Stimulated activated naive CD4-positive, alpha-beta T cell treated with Interleukin-2 at 50 U/mL for 16 hours (primary cell): Measurements from ENCODE around the gene RUNX1.
A peak's percentile ranks its signal among the peaks of the same experiment; 100 is the strongest.

Source experiments
- DNase-seq: peaks from one replicate; lab custom pipeline; 2025; lab: John Stamatoyannopoulos, UW

RUNX1 gene

GRCh38 chr21:34946385-34946840, 102.7 kb downstream of the RUNX1 start:
- no peak for DNase-seq

GRCh38 chr21:34945288-34945687, 103.8 kb downstream of the RUNX1 start:
- no peak for DNase-seq

- DNase-seq, result no peak
Observed at GRCh38 chr21:34944015-34944755, 104.9 kb downstream of the RUNX1 start.

GRCh38 chr21:34942911-34943310, 106.2 kb downstream of the RUNX1 start:
- DNase-seq, result no peak

GRCh38 chr21:34941162-34941561, 107.9 kb downstream of the RUNX1 start:
- no peak for DNase-seq

- DNase-seq, result no peak
Observed at GRCh38 chr21:34939673-34940331, 109.3 kb downstream of the RUNX1 start.

GRCh38 chr21:34938089-34938764, 110.9 kb downstream of the RUNX1 start:
- DNase-seq, result no peak

- no peak for DNase-seq
Observed at GRCh38 chr21:34936883-34937563, 112.1 kb downstream of the RUNX1 start.

GRCh38 chr21:34936371-34936789, 112.7 kb downstream of the RUNX1 start:
- no peak for DNase-seq

GRCh38 chr21:34935898-34936297, 113.2 kb downstream of the RUNX1 start:
- no peak for DNase-seq

GRCh38 chr21:34935452-34935851, 113.7 kb downstream of the RUNX1 start:
- DNase-seq, result no peak

- no peak for DNase-seq
Observed at GRCh38 chr21:34934350-34934749, 114.8 kb downstream of the RUNX1 start.

GRCh38 chr21:34933609-34934335, 115.3 kb downstream of the RUNX1 start:
- peak; percentile 16 for DNase-seq

GRCh38 chr21:34932233-34932632, 116.9 kb downstream of the RUNX1 start:
- no peak for DNase-seq

- DNase-seq, result no peak
Observed at GRCh38 chr21:34930971-34931370, 118.1 kb downstream of the RUNX1 start.

- DNase-seq, result no peak
Observed at GRCh38 chr21:34928637-34929036, 120.5 kb downstream of the RUNX1 start.

- DNase-seq, result no peak
Observed at GRCh38 chr21:34927992-34928391, 121.1 kb downstream of the RUNX1 start.

- no peak for DNase-seq
Observed at GRCh38 chr21:34926803-34927467, 122.2 kb downstream of the RUNX1 start.

GRCh38 chr21:34925597-34925996, 123.5 kb downstream of the RUNX1 start:
- DNase-seq, result no peak

GRCh38 chr21:34924771-34925419, 124.2 kb downstream of the RUNX1 start:
- DNase-seq, result no peak

- DNase-seq, result no peak
Observed at GRCh38 chr21:34924194-34924593, 124.9 kb downstream of the RUNX1 start.
